Measurements from ENCODE around the gene NPL.

DNA sequence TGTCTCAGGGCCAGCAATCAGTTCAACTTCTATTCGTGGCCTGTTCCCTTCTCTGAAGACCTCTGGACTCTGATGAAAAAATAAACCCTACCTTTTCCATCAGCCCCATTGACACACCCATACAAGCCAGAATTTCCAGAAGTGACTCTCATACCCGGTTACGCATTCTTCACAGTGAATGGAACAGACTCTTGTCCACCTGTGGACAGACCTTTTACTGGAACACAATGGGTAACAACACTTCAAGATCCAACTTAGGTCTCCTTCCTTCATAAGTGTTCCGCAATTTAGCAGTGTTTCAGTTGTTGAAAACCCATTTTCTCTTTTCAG lies 2.6 kb upstream of the NPL start:
- TF ChIP-seq BHLHE40 (IDR thresholded peaks at IDR 0.05; ENCODE audit: borderline replicate concordance), result no peak
- no peak for TF ChIP-seq CTBP1 (IDR thresholded peaks at IDR 0.05; ENCODE audit: borderline replicate concordance)
